NCI-H1105 treated with DMSO at 0.1 percent for 48 hours (cell line): Measurements from ENCODE around the gene FAM114A1.

Experiments
- DNase-seq: peaks from one replicate; lab custom pipeline; 2025; lab: John Stamatoyannopoulos, UW

Gene FAM114A1

GRCh38 chr4:38859501-38859900 lies 8.1 kb upstream of the FAM114A1 start:
- no peak for DNase-seq

- no peak for DNase-seq
Measured at GRCh38 chr4:38860788-38861424, 6.7 kb upstream of the FAM114A1 start.

- no peak for DNase-seq
Measured at GRCh38 chr4:38861791-38862190, 5.8 kb upstream of the FAM114A1 start.

- no peak for DNase-seq
Measured at GRCh38 chr4:38865445-38865844, 2.2 kb upstream of the FAM114A1 start.

- no peak for DNase-seq
Measured at GRCh38 chr4:38866973-38867477, 581 bp upstream of the FAM114A1 start.

- DNase-seq, result no peak
Measured at GRCh38 chr4:38868059-38868960, 704 bp downstream of the FAM114A1 start.

GRCh38 chr4:38869511-38869910 lies 1.9 kb downstream of the FAM114A1 start:
- DNase-seq, result no peak

GRCh38 chr4:38870098-38870808 lies 2.6 kb downstream of the FAM114A1 start:
- no peak for DNase-seq

- no peak for DNase-seq
Measured at GRCh38 chr4:38871593-38871992, 4.0 kb downstream of the FAM114A1 start.

- DNase-seq, result no peak
Measured at GRCh38 chr4:38872620-38873019, 5.0 kb downstream of the FAM114A1 start.

- DNase-seq, result no peak
Measured at GRCh38 chr4:38873290-38873944, 5.8 kb downstream of the FAM114A1 start.

- DNase-seq, result no peak
Measured at GRCh38 chr4:38876636-38877035, 9.0 kb downstream of the FAM114A1 start.

- DNase-seq, result no peak
Measured at GRCh38 chr4:38884254-38884653, 16.6 kb downstream of the FAM114A1 start.

- no peak for DNase-seq
Measured at GRCh38 chr4:38889143-38889542, 21.5 kb downstream of the FAM114A1 start.

GRCh38 chr4:38891051-38891983 lies 23.7 kb downstream of the FAM114A1 start:
- DNase-seq, result no peak

GRCh38 chr4:38894322-38894982 lies 26.8 kb downstream of the FAM114A1 start:
- DNase-seq, result no peak

- no peak for DNase-seq
Measured at GRCh38 chr4:38896940-38897339, 29.3 kb downstream of the FAM114A1 start.

- no peak for DNase-seq
Measured at GRCh38 chr4:38898245-38898644, 30.6 kb downstream of the FAM114A1 start.

- DNase-seq, result no peak
Measured at GRCh38 chr4:38902221-38902620, 34.6 kb downstream of the FAM114A1 start.

GRCh38 chr4:38902695-38903094 lies 35.1 kb downstream of the FAM114A1 start:
- peak; percentile 17 for DNase-seq
